ENCODE results near the gene SLC25A36.
"Not testable (repeated sequence)": the region's sequence is repeated elsewhere in the genome, so short reads cannot be mapped to it uniquely, and the experiment has no call there.

The SLC25A36 gene

DNA sequence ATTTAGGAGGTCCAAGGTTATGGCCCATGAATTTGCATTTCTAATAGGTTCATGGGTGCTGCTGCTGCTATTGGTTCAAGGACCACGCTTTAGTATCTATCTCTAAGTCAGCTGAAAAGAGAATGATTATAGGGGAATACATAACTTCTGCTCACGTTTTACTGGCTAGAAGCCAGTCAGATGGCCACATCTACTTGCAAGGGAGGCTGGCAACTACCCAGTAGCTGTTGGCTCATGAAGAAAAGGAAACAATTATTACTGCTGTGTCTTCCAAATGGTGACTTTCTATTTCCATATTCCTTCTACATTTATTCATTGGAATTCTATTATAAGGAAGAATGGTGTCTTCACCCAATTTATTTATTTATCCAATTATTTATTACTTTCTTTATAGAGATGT lies 54.2 kb downstream of the SLC25A36 start:
- DNase-seq (ENCODE audit: low read depth) = no peak

DNA sequence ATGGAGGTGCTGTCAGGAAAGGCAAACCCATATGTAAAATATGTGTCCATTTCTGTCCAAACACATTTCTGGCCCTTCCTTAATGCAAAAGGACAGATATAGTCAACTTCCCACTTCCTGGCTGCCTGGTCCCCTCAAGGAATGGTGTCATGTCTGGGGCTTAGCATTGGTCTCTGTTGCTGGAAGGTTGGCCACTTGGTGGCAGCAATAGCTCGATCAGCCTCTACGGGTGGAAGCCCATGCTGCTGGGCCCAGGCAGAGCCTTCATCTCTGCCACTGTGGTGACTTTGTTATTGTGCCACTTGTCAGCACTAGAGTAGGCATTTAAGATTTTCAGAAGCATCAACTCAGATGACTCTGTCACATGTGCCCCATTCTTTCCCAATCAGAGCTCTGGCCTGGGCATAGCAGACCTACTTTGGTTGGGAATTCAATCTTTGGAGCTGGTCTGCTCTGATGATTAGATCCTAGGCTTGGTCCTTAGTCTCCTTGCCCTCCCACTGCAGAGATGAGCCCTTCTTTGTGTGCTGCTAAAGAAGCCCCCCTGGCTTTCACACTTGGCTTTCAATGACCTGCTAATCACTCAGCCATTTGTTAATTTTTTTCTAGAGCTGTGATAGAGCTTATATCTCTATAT lies 58.5 kb downstream of the SLC25A36 start:
- DNase-seq (ENCODE audit: low read depth) = peak; percentile 62

DNA sequence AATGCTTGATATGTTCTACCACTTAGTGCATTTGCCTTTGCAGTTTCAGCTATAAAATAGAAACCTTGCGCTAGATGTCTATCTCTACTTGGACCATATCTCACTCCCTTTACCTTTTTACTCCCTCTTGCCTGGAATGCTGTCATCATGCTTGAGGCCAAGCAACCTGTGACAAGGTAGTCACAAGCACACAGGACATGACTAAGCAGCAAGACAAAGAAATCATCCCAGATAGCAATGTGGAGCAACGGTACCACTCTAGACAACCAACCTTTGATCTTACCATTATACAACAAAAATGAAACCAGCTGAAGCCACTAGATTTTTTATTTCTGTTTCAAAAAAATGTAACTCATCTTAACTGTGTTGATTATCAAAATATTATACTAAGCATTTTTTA lies 59.0 kb downstream of the SLC25A36 start:
- no peak for DNase-seq (ENCODE audit: low read depth)

DNA sequence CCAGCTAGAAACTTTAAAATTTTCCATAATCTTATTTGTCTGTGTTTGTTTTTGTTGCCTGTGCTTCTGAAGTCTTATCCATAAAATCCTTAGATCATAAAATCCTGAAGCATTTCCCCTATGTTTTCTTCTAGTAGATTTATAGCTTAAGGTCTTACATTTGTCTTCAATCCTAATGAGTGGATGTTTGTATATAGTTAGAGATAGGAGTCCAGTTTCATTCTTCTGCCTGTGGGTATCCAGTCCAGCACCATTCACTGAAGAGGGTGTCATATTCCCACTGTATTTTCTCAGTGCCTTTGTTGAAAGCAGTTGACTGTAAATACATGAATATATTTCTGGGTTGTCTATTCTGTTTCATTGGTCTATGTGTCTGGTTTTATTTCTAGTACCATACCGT lies 64.7 kb downstream of the SLC25A36 start:
- DNase-seq (ENCODE audit: low read depth) = no peak

DNA sequence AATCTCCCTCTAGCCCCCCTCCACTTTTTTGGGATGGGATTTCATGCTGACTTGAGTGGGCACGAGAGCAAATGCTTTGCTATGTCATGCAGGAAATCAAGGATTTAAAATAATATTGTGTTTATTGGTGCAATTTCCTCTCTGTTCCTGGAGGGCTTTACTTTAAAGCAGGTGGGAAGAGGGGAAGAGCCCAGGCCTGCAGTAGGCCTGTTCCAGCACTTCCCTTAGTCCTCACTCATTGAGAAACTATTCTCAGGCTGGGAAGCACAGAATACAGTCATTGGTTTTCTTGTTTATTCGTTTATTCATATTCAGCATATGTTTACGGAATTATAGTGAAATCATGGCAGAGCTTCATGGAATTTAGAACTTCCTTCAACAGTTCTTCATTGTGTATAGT lies 67.9 kb downstream of the SLC25A36 start:
- DNase-seq (ENCODE audit: low read depth) = no peak

DNA sequence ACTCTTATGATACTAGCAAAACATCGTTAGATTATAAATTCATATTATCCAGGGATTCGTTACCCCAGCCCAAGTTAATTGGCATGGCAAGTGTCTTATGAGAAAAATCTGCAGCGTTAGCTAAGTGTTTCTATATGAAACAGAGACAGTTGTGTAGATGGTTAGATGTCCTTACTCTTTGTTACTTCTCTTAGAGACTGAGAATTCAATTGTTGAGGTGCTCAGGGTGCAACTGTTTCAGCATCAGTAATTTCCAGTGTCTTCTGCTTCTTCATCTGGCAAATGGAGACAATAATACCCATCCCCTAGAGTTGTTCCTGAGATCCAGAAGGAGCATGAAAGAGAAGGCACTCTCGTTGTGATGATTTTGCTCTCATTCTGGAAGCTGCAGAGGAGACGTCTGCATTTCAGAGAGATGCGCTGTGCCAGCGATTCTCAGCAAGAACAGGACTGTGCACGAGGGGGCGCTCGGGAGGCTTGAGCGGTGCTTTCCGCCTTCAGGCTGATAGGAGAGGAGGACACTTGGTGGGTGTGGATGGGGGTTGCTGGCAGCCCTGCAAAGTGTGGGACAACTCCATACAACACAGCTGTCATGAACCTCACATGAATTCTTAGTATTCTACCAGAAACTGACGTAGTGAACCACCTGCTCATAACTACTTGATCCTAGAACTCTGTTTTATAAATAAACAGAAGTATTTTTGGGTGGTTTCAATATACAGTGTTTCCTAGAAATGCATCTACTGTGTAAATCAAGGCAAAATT lies 69.8 kb downstream of the SLC25A36 start:
- peak; percentile 71 for DNase-seq (ENCODE audit: low read depth)

DNA sequence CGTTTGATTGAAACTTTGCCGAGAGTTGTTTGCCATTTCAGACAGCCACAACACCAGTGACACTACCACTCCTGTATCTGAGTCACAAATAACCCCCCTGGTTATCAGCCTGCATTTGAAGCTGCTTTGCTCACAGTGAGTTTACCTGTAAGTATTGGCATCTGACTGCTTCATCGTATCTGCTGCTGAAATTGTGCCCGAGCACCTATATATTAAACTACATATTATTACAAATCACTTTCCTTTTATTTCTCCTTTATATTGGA lies 70.3 kb downstream of the SLC25A36 start:
- no peak for DNase-seq (ENCODE audit: low read depth)

DNA sequence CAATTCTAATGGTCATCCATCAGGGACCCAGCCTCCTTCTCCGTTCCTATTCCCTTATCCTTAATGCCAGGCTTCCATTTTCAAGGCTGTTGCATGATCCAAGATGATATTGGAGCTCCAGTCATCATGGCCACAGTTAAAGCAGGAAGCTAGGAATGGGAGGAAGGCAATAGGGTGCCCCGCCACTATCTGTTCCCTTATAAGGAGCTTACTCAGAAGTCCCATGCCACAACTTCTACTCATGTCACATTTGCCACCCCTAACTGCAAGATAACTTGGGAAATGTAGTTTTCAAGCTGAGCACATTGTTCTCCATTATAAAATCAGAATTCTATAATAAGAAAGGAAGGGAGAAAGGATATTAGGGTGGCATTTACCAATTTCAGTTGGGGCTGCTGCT lies 70.9 kb downstream of the SLC25A36 start:
- DNase-seq (ENCODE audit: low read depth) = no peak

DNA sequence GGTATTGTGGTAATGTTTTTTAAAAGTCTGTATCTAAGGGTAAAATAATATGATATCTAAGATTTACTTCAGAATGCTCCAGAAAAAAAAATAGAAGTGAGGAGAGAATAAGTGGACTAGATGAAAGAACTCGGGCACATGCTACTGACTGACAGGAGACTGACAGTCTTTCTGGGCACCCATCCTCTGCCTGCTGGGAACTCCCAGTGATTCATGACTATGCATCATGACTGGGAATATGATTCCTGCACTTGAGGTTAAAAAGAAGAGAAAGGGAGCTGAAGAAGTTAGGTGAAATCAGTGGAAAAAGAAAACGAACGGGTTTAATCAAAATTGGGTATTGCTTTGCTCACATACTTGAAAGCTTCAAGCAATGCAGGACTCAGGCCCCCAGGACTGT lies 73.8 kb downstream of the SLC25A36 start:
- DNase-seq (ENCODE audit: low read depth) = peak; percentile 20

DNA sequence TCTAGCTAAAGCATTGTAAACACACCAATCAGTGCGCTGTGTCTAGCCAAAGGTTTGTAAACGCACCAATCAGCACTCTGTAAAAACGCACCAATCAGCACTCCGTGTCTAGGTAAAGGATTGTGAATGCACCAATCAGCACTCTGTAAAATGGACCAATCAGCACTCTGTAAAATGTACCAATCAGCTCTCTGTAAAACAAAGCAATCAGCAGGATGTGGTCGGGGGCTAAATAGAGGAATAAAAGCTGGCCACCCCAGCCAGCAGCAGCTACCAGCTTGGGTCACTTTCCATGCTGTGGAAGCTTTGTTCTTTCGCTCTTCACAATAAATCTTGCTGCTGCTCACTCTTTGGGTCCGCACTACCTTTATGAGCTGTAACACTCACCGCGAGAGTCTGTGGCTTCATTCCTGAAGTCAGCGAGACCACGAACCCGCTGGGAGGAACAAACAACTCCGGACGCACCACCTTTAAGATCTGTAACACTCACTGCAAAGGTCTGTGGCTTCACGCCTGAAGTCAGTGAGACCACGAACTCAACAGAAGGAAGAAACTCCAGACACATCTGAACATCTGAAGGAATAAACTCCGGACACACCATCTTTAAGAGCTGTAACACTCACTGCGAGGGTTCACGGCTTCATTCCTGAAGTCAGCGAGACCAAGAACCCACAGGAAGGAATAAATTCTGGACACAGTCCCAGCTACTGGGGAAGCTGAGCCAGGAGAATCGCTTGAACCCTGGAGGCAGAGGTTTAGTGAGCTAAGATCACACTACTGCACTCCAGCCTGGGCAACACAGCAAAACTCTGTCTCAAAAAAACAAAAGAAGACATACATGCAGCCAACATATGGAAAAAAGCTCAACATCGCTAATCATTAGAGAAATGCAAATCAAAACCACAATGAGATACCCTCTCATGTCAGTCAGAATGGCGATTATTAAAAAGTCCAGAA lies 76.0 kb downstream of the SLC25A36 start:
- DNase-seq (ENCODE audit: low read depth) = not testable (repeated sequence)

DNA sequence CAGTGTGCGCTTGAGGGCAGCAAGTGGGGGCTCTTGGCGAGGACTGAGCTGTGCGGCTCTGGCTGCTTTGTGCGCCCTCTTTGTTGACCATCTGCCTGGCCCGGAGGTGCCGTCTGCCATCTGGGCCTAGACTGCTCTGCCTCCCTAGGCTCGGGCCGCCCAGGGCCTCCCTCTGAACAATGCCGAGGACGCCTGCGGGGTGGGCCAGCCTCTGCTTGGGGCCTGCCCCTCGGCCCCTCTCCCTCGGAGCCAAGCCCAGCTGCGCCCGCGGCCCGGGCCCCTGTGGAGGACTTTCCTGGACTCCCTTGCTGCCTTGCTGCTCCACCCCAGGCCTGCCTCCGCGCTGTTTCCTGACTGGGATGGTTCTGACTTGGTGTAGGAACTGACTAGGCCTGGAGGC lies 77.6 kb downstream of the SLC25A36 start:
- DNase-seq (ENCODE audit: low read depth) = no peak

DNA sequence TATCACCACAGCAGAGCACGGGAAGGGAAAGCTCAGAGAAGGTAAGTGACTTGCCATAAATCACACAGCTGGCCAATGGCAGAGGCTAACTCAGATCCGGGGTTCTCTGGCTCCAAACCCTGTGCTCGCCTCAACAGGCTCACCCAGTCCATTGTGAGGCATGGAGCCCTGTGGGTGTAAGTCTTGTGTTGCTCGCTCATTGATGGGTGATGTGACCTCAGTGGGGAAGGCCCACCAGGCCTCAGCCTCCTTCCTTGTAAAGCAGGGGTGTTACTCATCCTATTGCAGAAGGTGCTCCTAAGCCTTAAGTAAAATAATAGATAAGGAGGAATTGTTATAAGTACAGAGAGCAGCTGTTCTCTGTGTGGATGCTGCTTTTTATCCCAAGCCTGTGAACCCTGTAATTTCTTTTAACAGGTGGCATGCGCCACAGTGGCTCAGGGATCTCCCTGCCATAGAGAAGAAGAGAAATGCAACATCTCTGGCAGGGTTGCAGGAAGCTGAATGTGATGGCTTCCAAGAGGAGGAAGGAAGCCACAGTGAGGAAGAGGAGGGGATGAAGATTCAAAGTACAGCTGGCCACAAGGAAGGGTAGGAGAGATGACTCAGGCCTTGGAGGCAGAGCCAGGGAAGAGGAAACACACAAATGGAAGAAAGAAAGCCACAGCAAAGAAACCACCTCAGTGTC lies 78.7 kb downstream of the SLC25A36 start:
- DNase-seq (ENCODE audit: low read depth) = no peak

DNA sequence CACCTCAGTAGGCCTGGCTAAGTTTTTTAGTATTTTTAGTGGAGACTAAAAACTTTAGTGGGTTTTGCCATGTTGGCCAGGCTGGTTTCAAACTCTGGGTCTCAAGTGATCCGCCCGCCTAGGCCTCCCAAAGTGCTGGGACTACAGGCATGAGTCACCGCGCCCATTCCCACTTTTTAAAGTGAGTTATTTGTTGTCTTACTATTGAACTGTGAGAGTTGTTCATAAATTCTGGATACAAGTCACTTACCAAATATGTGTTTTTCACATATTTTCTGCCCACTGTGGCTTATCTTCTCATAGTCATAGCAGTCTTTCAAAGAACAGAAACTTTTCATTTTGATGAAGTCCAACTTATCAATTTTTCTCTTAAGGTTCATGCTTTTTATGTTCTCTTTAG lies 79.6 kb downstream of the SLC25A36 start:
- no peak for DNase-seq (ENCODE audit: low read depth)
